AG04449 (cell line): ENCODE measurements around the gene MMAA.
"Not testable (repeated sequence)": the region's sequence is repeated elsewhere in the genome, so short reads cannot be mapped to it uniquely, and the experiment has no call there.

Experiments
- CTCF ChIA-PET: fragments of 350-600 bp; formaldehyde crosslinking; extraction: SDS; loops from one replicate; lab custom pipeline; 2021; ENCODE audit warnings: antibody characterized with exemption; lab: Yijun Ruan, JAX
- POLR2A ChIA-PET: fragments of 400-600, 350-600 bp; formaldehyde crosslinking; extraction: SDS; loops from one replicate; lab custom pipeline; 2020; ENCODE audit warnings: antibody characterized with exemption, inconsistent platforms; lab: Yijun Ruan, JAX
- DNase-seq: peaks from one replicate; pipeline ENCODE4 v3.0.0-alpha.2; 2010; ENCODE audit warnings: low read depth, low spot score
- H3K4me3 ChIP-seq: 2 replicates; pipeline ENCODE4 v1.5.1; 2011; ENCODE audit warnings: low read depth, mild to moderate bottlenecking, control low read depth, low read length
- TF ChIP-seq, protein P1 (sequence below): IDR thresholded peaks from one replicate; pipeline ENCODE4 v1.5.1; 2011; ENCODE audit warnings: mild to moderate bottlenecking, moderate library complexity, low read length, control low read depth, inconsistent platforms; ENCODE audit not compliant: insufficient read depth; ENCODE audit errors: missing control alignments

MMAA gene

DNA sequence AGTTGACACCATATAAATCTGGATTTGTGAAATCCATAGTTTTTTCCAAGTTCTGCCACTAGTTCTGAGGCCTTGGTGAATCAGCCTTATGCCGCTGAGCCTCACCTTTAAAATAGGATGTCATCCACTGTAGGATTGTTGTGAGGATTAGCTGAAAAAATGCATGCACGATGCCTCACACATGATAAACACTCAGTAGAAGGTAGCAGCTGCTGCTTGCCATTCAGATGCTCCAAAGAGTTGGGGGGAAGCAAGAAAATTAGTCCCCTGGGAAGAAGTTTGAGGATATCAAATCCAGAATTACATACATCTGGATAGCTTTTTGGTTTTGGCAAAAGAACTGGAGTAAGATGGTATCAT is 7.4 kb downstream of the MMAA start:
- H3K4me3 ChIP-seq = no peak overlapping the region
- ChIA-PET CTCF (interaction anchor here (1.0 to 1.3 kb wide), 3 partner anchors 11 to 261 kb away, joined by 3 to 5 read pairs (median 3); no protein-coding TSS in a partner anchor), POLR2A (no interaction called here)
- TF ChIP-seq, protein P1, sequence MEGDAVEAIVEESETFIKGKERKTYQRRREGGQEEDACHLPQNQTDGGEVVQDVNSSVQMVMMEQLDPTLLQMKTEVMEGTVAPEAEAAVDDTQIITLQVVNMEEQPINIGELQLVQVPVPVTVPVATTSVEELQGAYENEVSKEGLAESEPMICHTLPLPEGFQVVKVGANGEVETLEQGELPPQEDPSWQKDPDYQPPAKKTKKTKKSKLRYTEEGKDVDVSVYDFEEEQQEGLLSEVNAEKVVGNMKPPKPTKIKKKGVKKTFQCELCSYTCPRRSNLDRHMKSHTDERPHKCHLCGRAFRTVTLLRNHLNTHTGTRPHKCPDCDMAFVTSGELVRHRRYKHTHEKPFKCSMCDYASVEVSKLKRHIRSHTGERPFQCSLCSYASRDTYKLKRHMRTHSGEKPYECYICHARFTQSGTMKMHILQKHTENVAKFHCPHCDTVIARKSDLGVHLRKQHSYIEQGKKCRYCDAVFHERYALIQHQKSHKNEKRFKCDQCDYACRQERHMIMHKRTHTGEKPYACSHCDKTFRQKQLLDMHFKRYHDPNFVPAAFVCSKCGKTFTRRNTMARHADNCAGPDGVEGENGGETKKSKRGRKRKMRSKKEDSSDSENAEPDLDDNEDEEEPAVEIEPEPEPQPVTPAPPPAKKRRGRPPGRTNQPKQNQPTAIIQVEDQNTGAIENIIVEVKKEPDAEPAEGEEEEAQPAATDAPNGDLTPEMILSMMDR = no peak
- no peak for DNase-seq

DNA sequence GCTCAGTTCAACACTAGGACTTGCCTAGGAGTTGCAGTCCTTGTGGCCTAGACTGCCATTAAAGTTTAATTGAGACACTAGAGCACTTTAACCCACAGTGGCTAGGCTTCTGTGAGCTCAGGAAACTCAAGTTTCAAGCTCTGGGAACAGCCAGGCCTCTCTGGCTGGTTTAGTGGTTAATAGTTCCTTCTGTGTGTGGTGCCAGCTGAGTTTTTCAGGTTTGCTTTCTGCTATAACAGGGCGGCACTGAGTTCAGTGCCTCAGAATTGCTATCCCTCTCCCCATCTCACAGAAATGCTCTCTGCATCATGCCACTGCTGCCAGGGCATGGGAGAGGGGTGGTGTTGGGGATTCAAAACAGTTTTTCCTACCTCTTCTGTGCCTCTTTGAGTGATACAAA is 15.9 kb downstream of the MMAA start:
- no peak for DNase-seq
- ChIA-PET POLR2A (interaction anchor here (0.6 kb wide), 1 partner anchor 254 kb away, joined by 3 read pairs; no protein-coding TSS in a partner anchor), CTCF (interaction anchor here (1.1 to 1.8 kb wide), 2 partner anchors 13 to 15 kb away, joined by 3 to 8 read pairs; partner anchors contain the start of gene MMAA)
- no peak overlapping the region for H3K4me3 ChIP-seq
- TF ChIP-seq, protein P1 = no peak

DNA sequence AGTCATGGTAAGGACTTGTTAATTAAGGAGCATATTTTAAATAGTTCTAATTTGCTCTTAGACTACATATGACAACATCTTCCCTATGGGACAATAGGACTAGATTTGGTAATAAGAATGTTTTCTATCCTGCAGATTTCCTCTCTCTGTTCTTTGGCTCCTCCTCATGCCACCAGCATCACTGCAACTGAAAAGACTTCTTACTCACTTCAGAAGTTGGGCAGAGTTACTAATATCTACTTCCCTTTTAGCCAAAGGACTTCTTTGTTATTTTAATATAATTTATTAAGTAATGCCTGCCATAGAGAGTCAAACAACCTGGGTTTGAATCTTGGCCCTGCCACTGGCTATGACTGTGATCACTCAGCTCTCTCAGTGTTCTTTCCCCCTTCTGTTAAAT is 16.4 kb downstream of the MMAA start:
- CTCF ChIA-PET = interaction anchor here (1.1 to 1.8 kb wide), 2 partner anchors 13 to 16 kb away, joined by 3 to 8 read pairs; partner anchors contain the start of gene MMAA
- no peak for DNase-seq
- POLR2A ChIA-PET = no interaction called here
- no peak overlapping the region for H3K4me3 ChIP-seq
- TF ChIP-seq, protein P1 = no peak

DNA sequence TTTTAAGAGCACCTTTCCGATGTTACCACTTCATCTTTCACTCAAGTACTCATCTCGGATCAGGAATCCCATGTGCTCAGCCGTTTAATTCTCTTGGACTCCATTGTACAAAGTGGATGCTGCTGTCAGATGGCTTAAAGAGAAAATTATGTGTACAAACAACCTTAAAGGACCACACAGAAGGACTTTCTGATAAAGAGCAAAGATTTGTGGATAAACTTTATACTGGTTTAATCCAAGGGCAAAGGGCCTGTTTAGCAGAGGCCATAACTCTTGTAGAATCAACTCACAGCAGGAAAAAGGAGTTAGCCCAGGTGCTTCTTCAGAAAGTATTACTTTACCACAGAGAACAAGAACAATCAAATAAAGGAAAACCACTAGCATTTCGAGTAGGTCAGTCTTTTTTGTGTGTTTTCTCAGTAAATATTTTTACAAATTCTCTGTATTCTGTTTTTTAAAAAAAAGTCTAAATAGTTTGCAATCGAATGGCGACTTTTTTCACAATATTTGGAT is 20.1 kb downstream of the MMAA start:
- no peak overlapping the region for H3K4me3 ChIP-seq
- POLR2A ChIA-PET = no interaction called here
- TF ChIP-seq, protein P1 = no peak
- CTCF ChIA-PET = no interaction called here
- DNase-seq = no peak

DNA sequence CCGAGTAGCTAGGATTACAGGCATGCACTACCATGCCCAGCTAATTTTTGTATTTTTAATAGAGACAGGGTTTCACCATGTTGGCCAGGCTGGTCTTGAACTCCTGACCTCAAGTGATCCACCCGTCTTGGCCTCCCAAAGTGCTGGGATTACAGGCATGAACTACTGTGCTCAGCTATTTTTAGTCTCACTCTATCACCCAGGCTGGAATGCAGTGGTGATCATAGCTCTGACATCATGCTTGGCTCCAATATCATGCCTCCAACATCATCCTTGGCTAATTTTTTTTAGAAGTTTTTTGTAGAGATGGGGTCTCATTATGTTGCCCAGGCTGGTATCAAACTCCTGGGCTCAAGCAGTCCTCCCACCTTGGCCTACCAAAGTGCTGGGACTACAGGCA is 21.1 kb downstream of the MMAA start:
- not testable (repeated sequence) for DNase-seq

DNA sequence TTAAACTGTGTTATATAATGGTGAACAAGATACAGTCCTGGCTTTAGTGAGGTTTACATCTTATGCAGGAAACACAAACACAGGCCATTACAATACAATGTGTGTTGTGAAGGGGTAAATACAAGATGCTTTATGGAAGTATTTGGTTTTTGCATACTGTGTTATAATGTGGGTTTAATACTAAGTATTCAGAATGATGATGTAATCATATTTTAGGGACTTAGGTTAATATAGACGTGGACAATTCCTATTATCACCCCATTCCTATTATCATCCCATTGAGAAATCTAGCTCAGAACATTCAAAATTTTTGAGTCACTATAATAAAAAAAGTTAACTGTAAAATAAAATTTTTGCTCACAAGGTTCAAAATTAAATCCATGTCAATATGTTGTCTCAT is 24.1 kb downstream of the MMAA start:
- no peak for DNase-seq
- ChIA-PET CTCF (interaction anchor here (0.6 to 1.4 kb wide), 5 partner anchors 11 to 33 kb away, joined by 3 to 4 read pairs (median 3); partner anchors contain the start of gene MMAA), POLR2A (interaction anchor here (0.6 kb wide), 1 partner anchor 91 kb away, joined by 3 read pairs; no protein-coding TSS in a partner anchor)
- TF ChIP-seq, protein P1 = no peak
- H3K4me3 ChIP-seq = no peak overlapping the region

More for the DNA sequence above, 21.1 kb downstream of the MMAA start:
- CTCF ChIA-PET, H3K4me3 ChIP-seq, POLR2A ChIA-PET: not testable (repeated sequence)

DNA sequence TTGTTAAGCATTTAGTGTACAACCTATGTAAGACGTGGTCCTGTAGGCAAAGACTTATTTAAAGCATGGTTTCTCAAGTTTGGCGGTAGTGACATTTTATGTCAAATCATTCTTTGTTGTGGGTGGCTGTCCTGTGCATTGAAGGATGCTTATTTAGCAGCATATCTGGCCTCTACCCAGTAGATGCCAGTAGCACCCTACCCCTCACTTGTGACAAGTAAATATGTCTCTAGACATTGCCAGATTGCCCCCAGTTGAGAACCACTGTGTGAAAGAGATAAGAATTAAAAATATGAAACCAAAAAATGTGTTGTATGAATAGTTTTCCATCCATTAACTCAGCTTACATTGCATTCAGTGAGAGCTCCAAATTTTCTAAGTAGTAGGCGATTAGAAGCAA is 25.5 kb downstream of the MMAA start:
- ChIA-PET POLR2A (no interaction called here), CTCF (no interaction called here)
- TF ChIP-seq, protein P1 = no peak
- no peak overlapping the region for H3K4me3 ChIP-seq
- no peak for DNase-seq
